ENCODE measurements around the gene DENND2A.

DNA sequence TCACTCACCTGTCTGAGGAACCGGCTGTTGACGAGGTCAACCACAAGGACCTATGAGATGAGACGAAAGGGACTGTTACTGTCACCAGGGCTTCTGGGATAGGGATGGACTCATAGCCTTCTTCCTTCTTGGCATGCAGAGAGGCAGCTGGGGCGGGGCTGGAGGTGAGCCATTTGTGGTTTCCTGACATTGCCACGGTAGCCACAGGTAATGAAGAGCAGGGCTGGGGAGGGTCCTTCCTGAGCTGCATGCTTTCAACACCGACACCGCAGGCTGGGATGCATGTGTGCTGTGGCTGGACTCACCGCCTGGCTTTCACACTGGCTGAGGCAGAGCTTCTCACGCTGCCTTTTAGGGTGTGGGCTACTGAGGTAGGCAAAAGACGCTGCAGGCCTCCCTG is 114.9 kb downstream of the DENND2A start:
- TF ChIP-seq, protein P1, sequence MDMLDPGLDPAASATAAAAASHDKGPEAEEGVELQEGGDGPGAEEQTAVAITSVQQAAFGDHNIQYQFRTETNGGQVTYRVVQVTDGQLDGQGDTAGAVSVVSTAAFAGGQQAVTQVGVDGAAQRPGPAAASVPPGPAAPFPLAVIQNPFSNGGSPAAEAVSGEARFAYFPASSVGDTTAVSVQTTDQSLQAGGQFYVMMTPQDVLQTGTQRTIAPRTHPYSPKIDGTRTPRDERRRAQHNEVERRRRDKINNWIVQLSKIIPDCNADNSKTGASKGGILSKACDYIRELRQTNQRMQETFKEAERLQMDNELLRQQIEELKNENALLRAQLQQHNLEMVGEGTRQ (IDR thresholded peaks at IDR 0.05): no peak
- no peak for TF ChIP-seq EP300 (IDR thresholded peaks at IDR 0.05)
- no peak for TF ChIP-seq RAD21 (conservative IDR thresholded peaks at IDR 0.05 in 1 of 2, IDR thresholded peaks at IDR 0.05 in 1 of 2)
- no peak for TF ChIP-seq POLR2A (IDR thresholded peaks at IDR 0.05; ENCODE audit: low read length)
- no peak for TF ChIP-seq CHD2 (IDR thresholded peaks at IDR 0.05; ENCODE audit: low read length, partially characterized antibody)
- no peak for TF ChIP-seq ESRRA (IDR thresholded peaks at IDR 0.05; ENCODE audit: borderline replicate concordance, low read length)
- TF ChIP-seq NFE2L2 (conservative IDR thresholded peaks at IDR 0.05; ENCODE audit: low read length): no peak

Data from A549 (cell line).